Activated CD4-positive, alpha-beta T cell treated with anti-CD3 and anti-CD28 coated beads, Interleukin-2, amount 50 U/mL, for 4 hours (primary cell): ENCODE data around the gene DDHD1.
"Not testable (repeated sequence)": the region's sequence is repeated elsewhere in the genome, so short reads cannot be mapped to it uniquely, and the experiment has no call there.

Source experiments
- DNase-seq, 2 experiments: peaks; one replicate each; pipeline ENCODE4 v3.0.0-alpha.2; 2020

DDHD1 gene

GRCh38 chr14:53152887-53153701 lies at the start of gene DDHD1:
Gene DDHD1 (minus strand): TSS chr14:53153323. CDS start chr14:53153098, 225 bp downstream.
- peak; percentile 69 to 75 for DNase-seq

DNA sequence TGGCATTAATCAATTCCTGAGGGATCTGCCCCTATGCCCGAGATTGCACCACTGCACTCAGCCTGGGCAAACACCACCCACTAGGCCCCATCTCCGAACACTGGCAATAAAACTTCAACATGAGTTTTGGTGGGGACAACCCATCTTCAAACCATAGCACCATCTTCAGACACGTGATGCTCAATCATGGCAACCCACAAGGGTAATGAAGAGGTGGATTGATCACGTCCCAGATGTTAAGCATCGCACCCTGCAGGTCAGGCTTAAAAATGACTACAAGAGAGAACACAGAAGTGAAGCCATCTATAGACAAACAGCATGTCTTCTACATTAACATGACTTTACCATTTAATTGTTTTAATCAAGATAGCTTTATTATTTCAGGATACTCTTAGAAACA lies 42.8 kb upstream of the DDHD1 start:
- no peak for DNase-seq

DNA sequence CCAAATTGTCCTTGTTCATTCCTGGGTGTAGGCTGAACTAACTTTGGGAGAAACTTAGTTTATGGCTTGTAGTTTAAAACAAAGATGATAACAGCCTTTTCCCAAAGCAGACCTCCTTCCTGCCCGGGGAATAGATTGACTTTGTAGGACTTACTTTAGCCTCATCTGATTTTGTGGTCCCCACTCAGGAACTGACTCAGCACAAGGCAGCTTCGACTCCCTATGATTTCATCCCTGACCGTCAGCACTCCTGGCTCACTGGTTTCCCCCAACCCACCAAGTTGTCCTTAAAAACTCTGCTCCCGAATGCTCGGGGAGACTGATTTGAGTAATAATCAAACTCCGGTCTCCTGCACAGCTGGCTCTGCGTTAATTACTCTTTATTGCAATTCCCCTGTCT lies 40.1 kb upstream of the DDHD1 start:
- DNase-seq, result no peak

- DNase-seq, result no peak
Observed at GRCh38 chr14:53192052-53192760, 39.1 kb upstream of the DDHD1 start.

DNA sequence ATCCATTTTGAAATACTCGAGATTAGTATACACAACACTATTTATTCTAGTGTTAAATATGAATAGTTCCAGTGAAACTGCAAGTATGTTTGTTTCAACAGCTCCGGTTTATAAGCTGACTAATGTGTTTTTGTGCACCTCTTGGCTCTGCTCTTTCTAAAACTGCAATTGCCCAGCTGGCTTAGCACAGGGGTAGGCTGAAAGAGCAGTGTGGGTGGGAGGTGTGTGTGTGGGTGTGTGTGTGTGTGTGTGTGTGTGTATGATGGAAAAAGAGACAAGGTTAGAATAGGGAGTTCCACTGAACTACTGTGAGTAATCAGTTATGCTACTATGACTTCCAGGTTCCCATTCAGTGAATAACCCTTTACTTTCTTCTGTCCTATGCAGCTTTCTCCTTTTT lies 37.8 kb upstream of the DDHD1 start:
- DNase-seq, result peak; percentile 34 to 43

DNA sequence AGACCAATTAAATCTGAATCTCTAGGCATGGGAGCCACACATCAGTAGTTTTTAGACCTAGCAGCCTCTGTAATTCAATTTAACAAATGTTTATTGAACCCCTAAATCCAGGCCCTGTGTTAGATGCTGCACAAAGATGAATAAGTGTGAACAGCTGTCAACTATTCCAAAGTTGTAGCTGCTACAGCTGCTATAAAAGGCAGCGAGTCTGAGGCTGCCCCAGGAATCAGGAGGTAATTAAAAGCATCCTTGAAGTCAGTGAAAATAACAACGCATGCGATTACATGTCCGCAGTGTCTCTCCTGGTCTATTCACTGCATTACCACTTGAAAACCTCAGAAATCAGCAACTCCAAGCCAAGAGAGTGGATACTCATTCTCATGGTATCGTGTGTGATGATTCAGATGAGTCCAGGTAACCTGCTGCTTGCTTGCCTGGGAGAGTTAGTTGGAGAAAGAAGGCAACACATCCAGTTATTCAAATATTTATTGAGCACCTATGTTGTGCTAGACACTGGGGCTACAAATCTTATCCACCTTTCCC lies 34.9 kb upstream of the DDHD1 start:
- no peak for DNase-seq

DNA sequence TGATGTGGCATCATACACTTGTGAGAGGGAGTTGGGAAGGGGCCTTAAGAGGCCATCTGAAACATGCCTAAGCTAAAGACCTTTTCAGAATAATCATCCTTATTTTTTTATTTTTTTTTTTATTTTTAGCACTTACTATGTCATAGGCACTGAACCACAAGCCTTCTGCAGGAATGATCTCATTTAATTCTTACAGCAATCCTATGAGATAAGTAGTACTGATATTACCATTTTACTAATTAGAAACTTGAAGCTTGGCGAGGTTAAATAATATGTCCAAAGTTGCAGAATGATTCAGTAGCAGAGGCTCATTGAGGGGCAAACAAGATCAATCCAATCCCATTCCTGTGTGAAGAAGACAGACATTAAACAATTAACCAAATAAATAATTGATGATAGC lies 33.4 kb upstream of the DDHD1 start:
- no peak for DNase-seq

DNA sequence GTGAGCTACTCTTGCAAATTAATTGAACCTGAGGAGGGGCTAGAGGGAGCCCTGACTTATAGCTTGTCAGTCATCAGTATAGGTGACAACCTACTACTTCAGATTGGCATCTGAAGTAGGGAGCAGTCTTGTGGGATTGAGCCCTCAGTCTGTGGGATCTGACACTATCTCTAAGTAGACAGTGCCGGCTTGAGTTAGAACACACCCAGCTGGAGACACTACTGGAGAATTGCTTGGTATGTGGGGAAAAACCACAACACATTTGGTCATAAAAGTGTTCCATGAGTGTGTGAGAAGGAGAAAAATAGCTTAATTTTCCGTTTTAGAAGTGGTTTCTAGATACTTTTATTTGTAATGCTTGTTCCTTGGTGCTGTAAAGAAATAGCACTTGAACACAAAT lies 30.5 kb upstream of the DDHD1 start:
- DNase-seq, result no peak

- DNase-seq, result no peak
Observed at GRCh38 chr14:53183056-53183455, 29.9 kb upstream of the DDHD1 start.

GRCh38 chr14:53181463-53182081 lies 28.4 kb upstream of the DDHD1 start:
- not testable (repeated sequence) for DNase-seq

- DNase-seq, result peak; percentile 7 to 19
Observed at GRCh38 chr14:53180272-53181221, 27.4 kb upstream of the DDHD1 start.

DNA sequence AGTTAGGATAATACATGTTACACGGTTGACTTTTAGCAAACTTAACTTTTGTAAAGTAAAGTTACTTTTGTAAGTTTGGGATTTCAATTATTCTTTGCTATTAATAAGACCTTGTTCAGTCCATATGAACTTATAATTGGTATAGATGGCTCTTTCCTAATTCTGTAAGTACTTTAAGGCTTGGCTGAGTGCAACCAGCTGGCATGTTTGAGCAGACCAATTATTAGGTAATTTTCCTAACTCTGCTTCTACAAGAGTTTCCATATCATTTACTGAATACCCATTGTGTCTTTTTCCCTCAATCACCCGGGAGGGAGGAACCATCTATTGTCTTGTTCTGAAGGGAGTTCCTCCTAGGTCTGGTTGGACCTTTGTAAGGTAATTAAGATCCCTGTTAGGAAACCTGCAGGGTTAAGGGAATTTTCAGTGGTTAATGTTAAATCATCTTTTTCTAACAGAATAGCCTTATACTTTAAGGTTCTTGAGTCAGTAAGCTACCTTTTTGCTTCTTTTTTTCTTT lies 26.4 kb upstream of the DDHD1 start:
- DNase-seq, result not testable (repeated sequence)

GRCh38 chr14:53175375-53175774 lies 22.3 kb upstream of the DDHD1 start:
- DNase-seq, result no peak

- DNase-seq, result no peak
Observed at GRCh38 chr14:53174918-53175317, 21.8 kb upstream of the DDHD1 start.

GRCh38 chr14:53168786-53169185 lies 15.7 kb upstream of the DDHD1 start:
- DNase-seq, result no peak

- no peak for DNase-seq
Observed at GRCh38 chr14:53167602-53168328, 14.6 kb upstream of the DDHD1 start.

DNA sequence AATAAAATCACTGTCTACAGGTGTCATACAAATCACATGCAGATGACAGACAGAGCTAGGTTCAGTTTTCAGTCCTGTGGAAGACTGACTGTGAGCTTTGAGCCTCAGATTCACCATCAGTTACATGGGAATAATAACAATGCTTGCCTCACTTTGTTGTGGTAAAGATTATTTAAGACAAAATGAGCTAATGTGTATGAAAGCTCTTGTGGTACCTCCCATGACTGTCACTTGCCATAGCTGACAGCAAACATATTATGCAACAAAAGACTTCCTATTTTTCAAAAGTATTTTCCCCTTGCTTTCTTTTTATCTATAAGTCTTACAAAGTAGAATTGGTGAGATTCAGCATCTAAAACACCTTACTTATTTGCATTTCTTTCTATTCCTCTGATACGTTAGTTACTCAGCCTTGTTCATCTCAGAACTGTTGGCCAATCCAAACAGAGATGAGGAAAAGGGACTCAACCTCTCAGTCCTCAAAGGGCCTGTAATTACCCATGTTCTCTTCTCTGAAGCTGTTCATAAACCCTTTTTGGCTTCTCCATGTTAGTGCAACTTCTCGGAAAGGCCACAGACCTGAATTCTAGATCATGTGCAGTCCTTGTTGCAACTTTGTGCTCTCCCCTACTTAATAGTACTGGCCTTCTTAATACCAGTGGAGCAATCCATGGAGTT lies 8.8 kb upstream of the DDHD1 start:
- DNase-seq, result no peak

DNA sequence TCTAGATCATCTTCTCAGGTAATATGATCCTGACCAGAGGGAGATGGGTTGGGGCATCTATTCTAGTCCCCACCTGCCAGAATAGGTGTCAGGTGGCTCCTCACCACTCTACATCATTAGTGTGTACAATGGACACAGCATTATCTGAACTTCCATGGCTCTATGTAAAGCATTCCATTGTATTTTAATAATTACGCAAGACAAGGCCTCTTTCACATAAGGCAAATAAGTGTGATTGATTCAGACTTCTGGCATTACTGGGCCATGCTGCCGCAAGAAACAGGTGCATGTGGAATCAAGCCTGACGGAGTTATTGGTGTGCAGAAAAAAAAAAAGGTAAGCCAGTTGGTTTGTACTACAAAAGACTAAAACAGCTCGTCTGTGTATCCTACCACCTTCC lies 3.1 kb upstream of the DDHD1 start:
- no peak for DNase-seq

GRCh38 chr14:53153702-53154112 lies 584 bp upstream of the DDHD1 start:
- peak in 1 of 2 experiments; percentile 1 for DNase-seq

- DNase-seq, result peak; percentile 65 to 66
Observed at GRCh38 chr14:53152184-53152886, 788 bp downstream of the DDHD1 start.
